H1 (cell line): ENCODE results near the gene FAAP100. TPM values are rescaled to one million over a fixed set of nuclear protein-coding genes. Genes with fewer than 3 reads are reported as not detected.

Experiments used
- CTCF ChIA-PET: fragments of 300-600 bp; sonication (Branson Sonifier 250); formaldehyde crosslinking; loops from one replicate; lab custom pipeline; 2021; ENCODE audit not compliant: partially characterized antibody; lab: Charles Lee
- POLR2A ChIA-PET: fragments of 300-600 bp; sonication (Branson Sonifier 250); formaldehyde crosslinking; loops from one replicate; lab custom pipeline; 2021; ENCODE audit warnings: inconsistent platforms; ENCODE audit not compliant: partially characterized antibody; lab: Charles Lee
- DNase-seq, 2 experiments: peaks; one replicate each; pipeline versions ENCODE4 v3.0.0 to v3.0.0-alpha.2; 2010 to 2022; ENCODE audit warnings: low spot score in 2 of 2, low read depth in 1 of 2, mixed read lengths in 1 of 2
- FAIRE-seq: peaks from 2 replicates; lab custom pipeline; 2011; peaks lifted over from hg19 to GRCh38; lab: Jason Lieb, UNC
- H2AFZ ChIP-seq: 2 replicates; pipeline ENCODE4 v1.8.1; 2012; ENCODE audit warnings: low read length, inconsistent platforms
- H2AK5ac ChIP-seq: 2 replicates; pipeline ENCODE4 v1.6.1; 2013; ENCODE audit warnings: low read depth, low read length
- H2BK120ac ChIP-seq: replicated peaks from 2 replicates; pipeline ENCODE3; 2013; ENCODE audit warnings: low read depth, low read length, inconsistent platforms
- H2BK12ac ChIP-seq: 2 replicates; pipeline ENCODE4 v1.6.1; 2013; ENCODE audit warnings: low read depth, low read length
- H2BK15ac ChIP-seq: 2 replicates; pipeline ENCODE4 v1.6.1; 2013; ENCODE audit warnings: low read length
- H2BK20ac ChIP-seq: 2 replicates; pipeline ENCODE4 v1.6.1; 2013; ENCODE audit warnings: low read length
- H2BK5ac ChIP-seq: 2 replicates; pipeline ENCODE4 v1.6.1; 2013; ENCODE audit warnings: low read depth, low read length
- H3K14ac ChIP-seq: 2 replicates; pipeline ENCODE4 v1.6.1; 2013; ENCODE audit warnings: inconsistent platforms; ENCODE audit not compliant: insufficient read length
- H3K18ac ChIP-seq: 2 replicates; pipeline ENCODE4 v1.6.1; 2013; ENCODE audit warnings: low read length; ENCODE audit errors: extremely low read depth
- H3K23ac ChIP-seq: 2 replicates; pipeline ENCODE4 v1.6.1; 2013; ENCODE audit warnings: inconsistent platforms; ENCODE audit not compliant: insufficient read length
- H3K23me2 ChIP-seq: 2 replicates; pipeline ENCODE4 v1.6.1; 2013; ENCODE audit warnings: low read depth, low read length
- H3K27ac ChIP-seq: 2 replicates; pipeline ENCODE4 v1.6.1; 2011; ENCODE audit warnings: low read depth, low read length, inconsistent platforms
- H3K27me3 ChIP-seq, 4 experiments: replicated peaks in 1 of 4; 1 replicate in 1 of 4; 2 replicates in 3 of 4; pipeline versions ENCODE4 v1.6.1 to v1.8.1; 2011 to 2013; ENCODE audit warnings: low read length in 3 of 4, mild to moderate bottlenecking in 3 of 4, inconsistent platforms in 2 of 4, mixed read lengths in 2 of 4, moderate library complexity in 1 of 4; ENCODE audit not compliant: control insufficient read depth in 3 of 4, insufficient read depth in 3 of 4; ENCODE audit errors: extremely low read depth in 1 of 4
- H3K36me3 ChIP-seq, 4 experiments: 2 replicates each; pipeline versions ENCODE4 v1.6.1 to v1.8.1; 2011 to 2013; ENCODE audit warnings: mild to moderate bottlenecking in 4 of 4, low read length in 3 of 4, moderate library complexity in 2 of 4, control low read depth in 1 of 4, inconsistent platforms in 1 of 4; ENCODE audit not compliant: insufficient read depth in 4 of 4, control insufficient read depth in 2 of 4
- H3K4ac ChIP-seq: replicated peaks from 2 replicates; pipeline ENCODE3; 2013; ENCODE audit warnings: low read length, low read depth, mixed read lengths, inconsistent platforms; ENCODE audit not compliant: insufficient read length
- H3K4me1 ChIP-seq, 4 experiments: replicated peaks in 1 of 4; 1 replicate in 1 of 4; 2 replicates in 3 of 4; pipeline versions ENCODE4 v1.6.1 to v1.8.1; 2011 to 2013; ENCODE audit warnings: low read length in 3 of 4, inconsistent platforms in 2 of 4, mixed read lengths in 1 of 4; ENCODE audit not compliant: insufficient read depth in 4 of 4, control insufficient read depth in 3 of 4
- H3K4me2 ChIP-seq, 2 experiments: 2 replicates each; pipeline versions ENCODE4 v1.6.1 to v1.8.1; 2011 to 2013; ENCODE audit warnings: low read depth in 2 of 2, low read length in 2 of 2, control low read depth in 1 of 2, inconsistent platforms in 1 of 2, mild to moderate bottlenecking in 1 of 2; ENCODE audit not compliant: insufficient read depth in 1 of 2
- H3K4me3 ChIP-seq, 4 experiments: fragments of 200-600, 300-600 bp in 1 of 4; sonication (generic), shearing (Covaris generic), sonication (Bioruptor Twin) in 1 of 4; 2 replicates each; pipeline versions ENCODE4 v1.5.1 to v1.8.1; 2011 to 2016; ENCODE audit warnings: low read length in 4 of 4, low read depth in 3 of 4, control low read depth in 2 of 4, inconsistent platforms in 2 of 4, mild to moderate bottlenecking in 2 of 4, mixed read lengths in 1 of 4, moderate library complexity in 1 of 4; ENCODE audit not compliant: insufficient read depth in 2 of 4; ENCODE audit errors: extremely low read depth in 1 of 4
- H3K56ac ChIP-seq: replicated peaks from 2 replicates; pipeline ENCODE3; 2013; ENCODE audit warnings: low read depth, mild to moderate bottlenecking, mixed read lengths, low read length, inconsistent platforms; ENCODE audit not compliant: insufficient read length
- H3K79me1 ChIP-seq: 2 replicates; pipeline ENCODE4 v1.6.1; 2013; ENCODE audit warnings: low read depth, low read length, control low read depth
- H3K79me2 ChIP-seq, 2 experiments: 2 replicates each; pipeline versions ENCODE4 v1.6.1 to v1.8.1; 2012 to 2013; ENCODE audit warnings: low read length in 2 of 2, mild to moderate bottlenecking in 2 of 2, inconsistent platforms in 1 of 2; ENCODE audit not compliant: insufficient read depth in 2 of 2, control insufficient read depth in 1 of 2
- H3K9ac ChIP-seq, 4 experiments: replicated peaks in 1 of 4; 1 replicate in 1 of 4; 2 replicates in 3 of 4; pipeline versions ENCODE4 v1.6.1 to v1.8.1; 2011 to 2013; ENCODE audit warnings: low read depth in 3 of 4, low read length in 3 of 4, control low read depth in 2 of 4, mild to moderate bottlenecking in 2 of 4, moderate library complexity in 2 of 4, inconsistent platforms in 1 of 4; ENCODE audit errors: extremely low read depth in 1 of 4
- H3K9me3 ChIP-seq, 2 experiments: 2 replicates each; pipeline versions ENCODE4 v1.6.1 to v1.8.1; 2012 to 2013; ENCODE audit warnings: mild to moderate bottlenecking in 2 of 2, moderate library complexity in 2 of 2, control low read depth in 1 of 2, inconsistent platforms in 1 of 2, low read depth in 1 of 2, low read length in 1 of 2, mixed read lengths in 1 of 2; ENCODE audit not compliant: insufficient read depth in 2 of 2
- H4K20me1 ChIP-seq, 2 experiments: replicated peaks in 1 of 2; 2 replicates each; pipeline versions ENCODE3 to v1.8.1; 2011 to 2013; ENCODE audit warnings: inconsistent platforms in 2 of 2, low read length in 2 of 2, mild to moderate bottlenecking in 1 of 2; ENCODE audit not compliant: insufficient read depth in 2 of 2, control insufficient read depth in 1 of 2
- H4K5ac ChIP-seq: 2 replicates; pipeline ENCODE4 v1.6.1; 2013; ENCODE audit warnings: low read length, low read depth, mixed read lengths, inconsistent platforms; ENCODE audit not compliant: insufficient read length
- H4K8ac ChIP-seq: 2 replicates; pipeline ENCODE4 v1.8.0; 2013; ENCODE audit warnings: mild to moderate bottlenecking, moderate library complexity, low read length, inconsistent platforms; ENCODE audit not compliant: insufficient read depth; ENCODE audit errors: extremely low read depth
- H4K91ac ChIP-seq: replicated peaks from 2 replicates; pipeline ENCODE3; 2013; ENCODE audit warnings: low read length, mixed read lengths, inconsistent platforms; ENCODE audit not compliant: insufficient read length
- ASH2L ChIP-seq: fragments of 200-600, 300-600 bp; sonication (generic); IDR thresholded peaks from one replicate; pipeline ENCODE4 v1.7.1; 2017; ENCODE audit warnings: low read length
- ATF2 ChIP-seq: IDR thresholded peaks from 2 replicates; pipeline ENCODE4 v1.6.1; 2012; ENCODE audit warnings: low read length, inconsistent platforms
- CHD1 ChIP-seq: IDR thresholded peaks from 2 replicates; pipeline ENCODE4 v1.6.1; 2012; ENCODE audit warnings: low read depth, low read length, improper control_type of control experiment
- CTBP2 ChIP-seq: IDR thresholded peaks from 2 replicates; pipeline ENCODE4 v1.7.0; 2011; ENCODE audit warnings: borderline replicate concordance, mild to moderate bottlenecking, moderate library complexity, mixed read lengths, low read length; ENCODE audit not compliant: insufficient read depth, insufficient read length
- EP300 ChIP-seq, 2 experiments: IDR thresholded peaks; 1 replicate in 1 of 2; 2 replicates in 1 of 2; pipeline ENCODE4 v1.6.1; 2011 to 2012; ENCODE audit warnings: low read depth in 2 of 2, low read length in 2 of 2, mild to moderate bottlenecking in 2 of 2, borderline replicate concordance in 1 of 2, inconsistent platforms in 1 of 2, moderate library complexity in 1 of 2
- NRF1 ChIP-seq: IDR thresholded peaks from 2 replicates; pipeline ENCODE4 v1.6.1; 2011; ENCODE audit warnings: mild to moderate bottlenecking, low read depth, low read length, improper control_type of control experiment
- POLR2AphosphoS5 ChIP-seq: IDR thresholded peaks from 2 replicates; pipeline ENCODE4 v1.6.1; 2011; ENCODE audit warnings: low read depth, low read length
- RAD21 ChIP-seq, 2 experiments: IDR thresholded peaks in 1 of 2; conservative IDR thresholded peaks in 1 of 2; 2 replicates each; pipeline ENCODE4 v1.6.1; 2011; ENCODE audit warnings: low read depth in 2 of 2, low read length in 2 of 2, improper control_type of control experiment in 1 of 2, inconsistent platforms in 1 of 2, mild to moderate bottlenecking in 1 of 2, moderate library complexity in 1 of 2
- RNF2 ChIP-seq: fragments of 200-900, 300-1000 bp; sonication (generic); IDR thresholded peaks from 2 replicates; pipeline ENCODE4 v1.7.1; 2016; ENCODE audit warnings: borderline replicate concordance, low read depth, mild to moderate bottlenecking, antibody characterized with exemption, low read length; ENCODE audit not compliant: poor library complexity, severe bottlenecking; ENCODE audit errors: missing control alignments
- RXRA ChIP-seq: IDR thresholded peaks from 2 replicates; pipeline ENCODE4 v1.6.1; 2011; ENCODE audit warnings: low read depth, mild to moderate bottlenecking, low read length, moderate library complexity; ENCODE audit not compliant: insufficient read depth
- SIX5 ChIP-seq: IDR thresholded peaks from 2 replicates; pipeline ENCODE4 v1.6.1; 2011; ENCODE audit warnings: mild to moderate bottlenecking, low read depth, low read length
- WGBS, 2 experiments: shearing (Covaris generic) in 1 of 2; methylation state at CpG; one replicate each; pipeline versions ENCODE4 v1.1.6 to v1.1.7; 2013 to 2015; ENCODE audit warnings: low lambda C conversion rate in 2 of 2, mixed read lengths in 2 of 2, inconsistent platforms in 1 of 2, low coverage in 1 of 2, missing lambda C conversion rate in 1 of 2; ENCODE audit not compliant: insufficient replicate concordance in 2 of 2, insufficient coverage in 1 of 2, insufficient read length in 1 of 2; ENCODE audit errors: extremely low coverage in 1 of 2, missing lambda C conversion rate in 1 of 2; 5-methylcytosine and 5-hydroxymethylcytosine counted together
- polyA plus RNA-seq, 7 experiments: library from polyadenylated mRNA; depleted of rRNA in 3 of 7; stranded (reverse) in 5 of 7; unstranded in 2 of 7; fragments of >200 nt in 5 of 7; fragments of 200-250 nt in 2 of 7; gene quantifications; 1 replicate in 5 of 7; 2 replicates in 1 of 7; 4 replicates in 1 of 7; pipeline versions ENCODE4 v1.2.1 to v1.2.3, GENCODE V29; 2011 to 2013; ENCODE audit warnings: missing spikeins in 2 of 7, mixed read lengths in 2 of 7
- total RNA-seq: library from RNA; stranded (reverse); fragmentation: NEBNext Ultra II Directional; extraction: Animal tissue kit (Norgen Biotek cat#: 25700); gene quantifications from 2 replicates; pipeline ENCODE4 v1.2.1, GENCODE V29; 2021

The FAAP100 gene
- total and polyA plus RNA-seq, 2 of the 8 experiments (the other 6 are each of a cell fraction or from before 2014, with no cell fraction given), result 23.2 to 41.8 TPM

GRCh38 chr17:81568416-81568815, 16.3 kb upstream of the FAAP100 start:
- Histone ChIP-seq H2BK12ac (no peak overlapping the region), H3K27ac (no peak overlapping the region), H3K79me1 (no peaks in the 10 kb centered on the region; the same call in 1 of the 2 replicates), H3K14ac (no peak overlapping the region), H2BK120ac (no peak overlapping the region), H3K36me3 (peaks cover 24 to 81% (median 55%) of the 10 kb centered on the region in 4 experiments), H4K91ac (no peak overlapping the region), H3K56ac (no peak overlapping the region), H3K4ac (no peak overlapping the region), H4K8ac (no peak overlapping the region), H2AK5ac (no peak overlapping the region), H2AFZ (no peak overlapping the region), H3K4me1 (no peaks in the 10 kb centered on the region), H3K4me3 (no peak overlapping the region), H3K23ac (no peak overlapping the region), H3K4me2 (no peak overlapping the region), H3K18ac (no peak overlapping the region), H4K5ac (no peak overlapping the region), H3K79me2 (no peaks in the 10 kb centered on the region), H2BK15ac (no peak overlapping the region), H2BK20ac (no peak overlapping the region), H3K9me3 (no peaks in the 10 kb centered on the region), H3K9ac (no peak overlapping the region), H2BK5ac (no peak overlapping the region), H4K20me1 (peaks cover 7 to 13% of the 10 kb centered on the region in 2 experiments), H3K23me2 (no peaks in the 10 kb centered on the region), H3K27me3 (no peaks in the 10 kb centered on the region)
- DNase-seq, result no peak
- POLR2A ChIA-PET, result interaction anchor here (2.8 to 3.4 kb wide), 2 partner anchors 11 kb away, joined by 9 to 11 read pairs; no protein-coding TSS in a partner anchor
- 90% methylated on average over 10 of the region's 10 CpGs; no CpG with 5 or more reads in 1 of the 2 experiments for WGBS, 2 experiments
- no peak for FAIRE-seq
- CTCF ChIA-PET, result interaction anchor here (1.0 to 1.3 kb wide), 2 partner anchors 10 to 33 kb away, joined by 3 to 4 read pairs; no protein-coding TSS in a partner anchor
- no peak for TF ChIP-seq SIX5
- no peak for TF ChIP-seq NRF1
- no peak for TF ChIP-seq RAD21 (IDR thresholded peaks at IDR 0.05 in 1 of 2, conservative IDR thresholded peaks at IDR 0.05 in 1 of 2; ENCODE audit: low read depth in 2 of 2, low read length in 2 of 2)
- no peak for TF ChIP-seq CHD1
- TF ChIP-seq RXRA, result no peak
- no peak for TF ChIP-seq POLR2AphosphoS5
- no peak for TF ChIP-seq EP300 (IDR thresholded peaks at IDR 0.05; ENCODE audit: borderline replicate concordance in 1 of 2, low read depth in 2 of 2, low read length in 2 of 2)
- no peak for TF ChIP-seq ASH2L
- no peak for TF ChIP-seq ATF2
- TF ChIP-seq RNF2, result no peak
- TF ChIP-seq CTBP2, result no peak
